LNCAP (cell line): Measurements from ENCODE around the gene RHBDD1.

Source experiments
- TF ChIP-seq, protein P1 (sequence below): fragments of 450-650 bp; IDR thresholded peaks from 2 replicates; pipeline ENCODE4 v1.5.1; 2017; ENCODE audit warnings: mild to moderate bottlenecking

The RHBDD1 gene

DNA sequence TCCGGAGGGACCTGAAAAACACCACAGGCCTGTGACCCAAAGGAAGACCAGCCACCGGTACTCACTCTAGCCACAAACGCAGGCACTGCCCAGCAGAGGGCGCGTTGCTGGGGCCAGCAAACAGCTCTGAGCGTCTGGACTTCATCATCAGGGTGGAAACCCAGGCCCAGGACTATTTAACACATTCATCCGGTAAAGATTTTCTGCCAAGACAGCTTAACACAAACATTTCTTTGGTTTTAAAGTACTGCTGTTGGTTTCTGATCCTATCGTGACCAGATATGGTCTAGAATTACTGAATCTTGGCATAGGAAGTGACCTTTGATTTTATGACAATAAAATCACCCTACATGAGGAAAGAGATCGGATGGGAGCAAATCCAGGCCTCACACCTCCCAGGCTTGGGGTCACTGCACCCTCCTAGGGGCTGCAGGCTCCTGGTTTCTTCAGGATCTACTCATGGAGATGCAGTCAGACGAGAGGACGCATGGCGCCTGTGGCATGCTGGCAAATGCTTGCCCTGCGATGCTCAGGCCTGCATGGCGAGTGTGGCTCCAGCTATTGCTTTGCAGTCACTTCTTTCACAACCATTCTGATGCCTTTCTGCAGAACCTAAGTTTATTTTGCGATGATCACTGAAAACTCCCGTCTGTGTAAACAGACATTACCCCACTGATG lies 197.8 kb downstream of the RHBDD1 start:
- TF ChIP-seq, protein P1, sequence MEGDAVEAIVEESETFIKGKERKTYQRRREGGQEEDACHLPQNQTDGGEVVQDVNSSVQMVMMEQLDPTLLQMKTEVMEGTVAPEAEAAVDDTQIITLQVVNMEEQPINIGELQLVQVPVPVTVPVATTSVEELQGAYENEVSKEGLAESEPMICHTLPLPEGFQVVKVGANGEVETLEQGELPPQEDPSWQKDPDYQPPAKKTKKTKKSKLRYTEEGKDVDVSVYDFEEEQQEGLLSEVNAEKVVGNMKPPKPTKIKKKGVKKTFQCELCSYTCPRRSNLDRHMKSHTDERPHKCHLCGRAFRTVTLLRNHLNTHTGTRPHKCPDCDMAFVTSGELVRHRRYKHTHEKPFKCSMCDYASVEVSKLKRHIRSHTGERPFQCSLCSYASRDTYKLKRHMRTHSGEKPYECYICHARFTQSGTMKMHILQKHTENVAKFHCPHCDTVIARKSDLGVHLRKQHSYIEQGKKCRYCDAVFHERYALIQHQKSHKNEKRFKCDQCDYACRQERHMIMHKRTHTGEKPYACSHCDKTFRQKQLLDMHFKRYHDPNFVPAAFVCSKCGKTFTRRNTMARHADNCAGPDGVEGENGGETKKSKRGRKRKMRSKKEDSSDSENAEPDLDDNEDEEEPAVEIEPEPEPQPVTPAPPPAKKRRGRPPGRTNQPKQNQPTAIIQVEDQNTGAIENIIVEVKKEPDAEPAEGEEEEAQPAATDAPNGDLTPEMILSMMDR = peak; percentile 81

DNA sequence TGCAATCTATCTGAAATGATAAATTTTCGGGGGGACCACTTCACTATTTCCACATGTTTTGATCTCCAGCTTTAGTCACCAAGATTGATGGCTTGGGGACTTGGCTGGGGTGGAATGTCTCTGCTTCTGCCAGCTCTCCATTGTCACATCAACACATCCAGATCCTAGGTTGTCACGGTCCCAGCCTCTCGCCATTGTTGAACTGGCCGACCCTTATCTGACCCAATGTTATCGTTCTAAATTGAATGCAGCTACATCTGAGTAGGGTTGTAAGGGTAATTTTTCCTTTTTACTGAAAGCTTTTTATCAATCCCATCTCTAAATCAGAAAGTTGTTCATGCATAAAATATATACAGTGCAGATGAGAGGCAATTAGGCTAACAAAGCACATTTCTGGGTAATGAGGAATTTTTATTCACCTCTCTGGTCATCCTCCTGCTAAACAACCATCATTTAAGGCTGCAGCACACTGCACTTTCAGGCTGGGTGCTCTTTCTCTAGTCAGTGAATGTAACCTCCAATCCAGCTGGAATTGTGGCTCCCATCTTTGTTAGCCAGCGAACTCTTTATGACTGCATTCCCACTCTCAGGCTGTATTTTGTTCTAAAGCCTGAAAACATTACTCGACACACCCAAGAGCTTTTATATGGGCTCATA lies 200.0 kb downstream of the RHBDD1 start:
- TF ChIP-seq, protein P1 = no peak

DNA sequence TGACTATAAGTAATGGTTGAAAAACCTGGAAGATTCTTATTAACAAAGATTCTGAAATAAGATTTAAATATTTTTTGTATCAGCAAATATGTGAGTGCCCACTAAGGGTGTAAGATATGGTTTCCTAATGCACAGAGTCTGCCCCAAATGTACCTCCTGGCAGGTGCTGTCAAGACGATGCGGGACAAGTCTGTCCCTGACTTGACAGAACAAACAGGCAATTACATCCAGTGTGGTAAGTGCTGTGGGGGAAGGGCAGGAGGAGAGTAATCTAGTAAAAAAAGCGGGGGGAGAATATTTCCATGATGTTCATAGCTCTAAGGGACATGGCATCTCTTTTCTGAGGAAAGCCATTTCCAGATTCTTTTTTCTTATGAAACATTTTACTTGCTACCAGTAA lies 200.7 kb downstream of the RHBDD1 start:
- TF ChIP-seq, protein P1 = no peak

DNA sequence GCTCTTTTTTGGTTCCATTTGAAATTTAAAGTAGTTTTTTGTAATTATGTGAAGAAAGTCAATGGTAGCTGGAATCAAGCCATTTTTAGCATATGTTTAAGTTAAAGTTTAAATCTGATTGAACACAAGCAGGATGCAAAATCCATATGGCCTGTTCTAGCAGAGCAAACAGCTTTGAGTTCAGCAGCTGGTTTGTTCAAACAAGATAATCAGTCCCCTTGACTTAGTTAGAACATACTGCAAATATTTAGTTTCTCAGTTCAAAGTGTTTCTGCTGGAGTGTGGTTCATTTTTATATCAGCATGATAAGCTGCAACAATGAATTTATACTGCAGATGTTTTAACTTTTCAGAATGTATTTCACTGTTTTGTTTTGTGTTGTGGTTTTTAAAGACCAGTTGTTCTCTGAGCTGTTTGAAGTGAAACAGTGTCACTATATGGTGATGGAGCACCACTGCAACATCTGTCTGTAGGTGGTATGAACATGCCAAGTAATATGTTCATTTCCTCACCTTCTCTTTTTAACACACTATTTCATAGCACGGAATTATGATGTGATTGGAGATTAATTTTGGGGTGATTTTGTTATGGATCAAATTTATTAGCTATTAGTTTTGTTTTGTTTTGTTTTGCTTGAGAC lies 202.8 kb downstream of the RHBDD1 start:
- TF ChIP-seq, protein P1 = no peak

DNA sequence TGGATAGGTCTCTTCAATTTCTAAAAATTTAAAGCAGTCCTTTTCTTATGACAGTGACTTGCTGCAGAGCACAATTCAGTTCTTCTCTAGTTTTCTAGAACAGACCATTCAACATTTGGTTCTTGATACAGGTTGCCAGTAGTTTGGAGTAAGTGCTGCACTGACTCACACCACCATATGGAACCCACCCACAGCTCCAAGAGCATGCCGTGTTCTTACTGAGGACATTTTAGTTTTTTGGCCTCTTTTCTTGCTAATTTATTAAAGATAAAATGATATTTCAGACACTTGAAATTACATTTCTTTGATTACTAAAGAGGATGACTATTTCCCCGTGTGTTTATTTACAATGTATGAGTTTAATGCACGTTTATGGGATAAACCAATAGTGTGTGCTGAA lies 208.1 kb downstream of the RHBDD1 start:
- TF ChIP-seq, protein P1 = no peak
